ENCODE data around the gene FGA. TPM values are rescaled to one million over a fixed set of nuclear protein-coding genes. Genes with fewer than 3 reads are reported as not detected.

FGA gene
- total RNA-seq, 1 donor from 2014 or later, result not detected

GRCh38 chr4:154584259-154584658 lies 6.3 kb downstream of the FGA start:
- Histone ChIP-seq H3K9ac (no peak overlapping the region), H3F3A (ENCODE audit: low read depth) (no peaks in the 10 kb centered on the region), H3K27ac (no peak overlapping the region), H3K36me3 (no peaks in the 10 kb centered on the region), H4K20me1 (ENCODE audit: low read depth) (no peaks in the 10 kb centered on the region), H3K27me3 (no peaks in the 10 kb centered on the region), H2AFZ (replicated peaks) (no peak overlapping the region), H3K4me1 (peaks cover 1% of the 10 kb centered on the region), H3K4me2 (no peak overlapping the region), H3K9me3 (ENCODE audit: low read depth) (no peaks in the 10 kb centered on the region), H3K79me2 (ENCODE audit: low read depth) (no peaks in the 10 kb centered on the region), H3K4me3 (no peak overlapping the region)
- Mint-ChIP-seq H3K27ac (no peak overlapping the region), H3K4me3 (no peak overlapping the region), H3K36me3 (no peaks in the 10 kb centered on the region), H3K9me3 (no peaks in the 10 kb centered on the region), H3K4me1 (no peaks in the 10 kb centered on the region), H3K27me3 (ENCODE audit: insufficient read depth, low read depth) (no peaks in the 10 kb centered on the region)
- DNase-seq (ENCODE audit: low spot score), result no peak
- no peak for TF ChIP-seq EZH2 (IDR thresholded peaks at IDR 0.05)

- H3K4me1 Mint-ChIP-seq, result no peaks in the 10 kb centered on the region
- Histone ChIP-seq H2AFZ (replicated peaks) (no peak overlapping the region), H3K27ac (no peak overlapping the region), H3K4me1 (no peaks in the 10 kb centered on the region), H3K36me3 (no peaks in the 10 kb centered on the region), H3K79me2 (ENCODE audit: low read depth) (no peaks in the 10 kb centered on the region), H4K20me1 (ENCODE audit: low read depth) (no peaks in the 10 kb centered on the region), H3K9me3 (ENCODE audit: low read depth) (no peaks in the 10 kb centered on the region), H3K4me3 (no peak overlapping the region), H3K9ac (no peak overlapping the region), H3F3A (ENCODE audit: low read depth) (no peaks in the 10 kb centered on the region), H3K4me2 (no peak overlapping the region), H3K27me3 (no peaks in the 10 kb centered on the region)
- no peak overlapping the region for H3K27ac Mint-ChIP-seq
- no peak for DNase-seq (ENCODE audit: low spot score)
- H3K4me3 Mint-ChIP-seq, result no peak overlapping the region
- H3K9me3 Mint-ChIP-seq, result no peaks in the 10 kb centered on the region
- TF ChIP-seq CTCF (IDR thresholded peaks at IDR 0.05) (no peak), EZH2phosphoT487 (IDR thresholded peaks at IDR 0.05) (no peak), EZH2 (IDR thresholded peaks at IDR 0.05) (no peak)
- H3K27me3 Mint-ChIP-seq (ENCODE audit: insufficient read depth, low read depth), result no peaks in the 10 kb centered on the region
- no peaks in the 10 kb centered on the region for H3K36me3 Mint-ChIP-seq
Measured at GRCh38 chr4:154583677-154584076, 6.9 kb downstream of the FGA start.

DNA sequence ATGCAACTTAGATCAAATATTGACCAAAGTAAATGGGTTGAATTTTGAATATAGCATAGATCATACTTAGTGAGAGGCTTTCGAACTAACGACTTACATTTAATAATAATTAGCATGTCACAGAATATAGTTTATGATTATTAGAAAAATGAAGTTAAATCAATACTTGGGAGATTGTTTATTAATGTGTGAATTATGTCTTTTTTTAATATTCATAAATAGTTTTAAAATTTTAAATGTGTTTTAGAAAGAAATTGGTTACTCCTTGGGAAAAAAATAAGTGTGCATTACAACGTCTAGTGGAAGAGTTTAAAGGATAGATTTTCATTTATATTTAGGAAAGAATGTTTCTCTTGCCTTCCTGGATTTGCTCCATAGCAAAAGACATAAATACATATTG lies 7.3 kb downstream of the FGA start:
- H3K4me3 Mint-ChIP-seq, result no peak overlapping the region
- no peak for DNase-seq (ENCODE audit: low spot score)
- Histone ChIP-seq H3K4me3 (no peak overlapping the region), H3K4me2 (no peak overlapping the region), H2AFZ (replicated peaks) (no peak overlapping the region), H3K9me3 (ENCODE audit: low read depth) (no peaks in the 10 kb centered on the region), H3K4me1 (no peaks in the 10 kb centered on the region), H3K9ac (no peak overlapping the region), H3F3A (ENCODE audit: low read depth) (no peaks in the 10 kb centered on the region), H3K27me3 (no peaks in the 10 kb centered on the region), H3K79me2 (ENCODE audit: low read depth) (no peaks in the 10 kb centered on the region), H3K36me3 (no peaks in the 10 kb centered on the region), H3K27ac (no peak overlapping the region), H4K20me1 (ENCODE audit: low read depth) (no peaks in the 10 kb centered on the region)
- no peak overlapping the region for H3K27ac Mint-ChIP-seq
- no peaks in the 10 kb centered on the region for H3K9me3 Mint-ChIP-seq
- H3K27me3 Mint-ChIP-seq (ENCODE audit: insufficient read depth, low read depth), result no peaks in the 10 kb centered on the region
- no peak for TF ChIP-seq CTCF (IDR thresholded peaks at IDR 0.05)
- no peak for TF ChIP-seq EZH2 (IDR thresholded peaks at IDR 0.05)
- TF ChIP-seq EZH2phosphoT487 (IDR thresholded peaks at IDR 0.05), result no peak
- H3K36me3 Mint-ChIP-seq, result no peaks in the 10 kb centered on the region
- no peaks in the 10 kb centered on the region for H3K4me1 Mint-ChIP-seq

- Histone ChIP-seq H3K4me3 (no peak overlapping the region), H3K79me2 (ENCODE audit: low read depth) (no peaks in the 10 kb centered on the region), H3K4me1 (no peaks in the 10 kb centered on the region), H2AFZ (replicated peaks) (no peak overlapping the region), H3K9me3 (ENCODE audit: low read depth) (no peaks in the 10 kb centered on the region), H4K20me1 (ENCODE audit: low read depth) (no peaks in the 10 kb centered on the region), H3K27ac (no peak overlapping the region), H3K36me3 (no peaks in the 10 kb centered on the region), H3K4me2 (no peak overlapping the region), H3K9ac (no peak overlapping the region), H3F3A (ENCODE audit: low read depth) (no peaks in the 10 kb centered on the region), H3K27me3 (no peaks in the 10 kb centered on the region)
- TF ChIP-seq CTCF (IDR thresholded peaks at IDR 0.05) (no peak), EZH2 (IDR thresholded peaks at IDR 0.05) (no peak), EZH2phosphoT487 (IDR thresholded peaks at IDR 0.05) (no peak)
- no peaks in the 10 kb centered on the region for H3K36me3 Mint-ChIP-seq
- H3K27ac Mint-ChIP-seq, result no peak overlapping the region
- H3K4me1 Mint-ChIP-seq, result no peaks in the 10 kb centered on the region
- no peaks in the 10 kb centered on the region for H3K9me3 Mint-ChIP-seq
- no peak overlapping the region for H3K4me3 Mint-ChIP-seq
- no peak for DNase-seq (ENCODE audit: low spot score)
- no peaks in the 10 kb centered on the region for H3K27me3 Mint-ChIP-seq (ENCODE audit: insufficient read depth, low read depth)
Measured at GRCh38 chr4:154582723-154583122, 7.8 kb downstream of the FGA start.
